ENCODE data around the gene BTD.

Gene BTD

GRCh38 chr3:15630646-15631350 is 29.3 kb downstream of the BTD start:
- no peaks in the 10 kb centered on the region for H4K20me1 ChIP-seq (ENCODE audit: insufficient read depth, low read length)
- no peak for TF ChIP-seq EZH2 (IDR thresholded peaks at IDR 0.05; ENCODE audit: borderline replicate concordance, low read length)
- H2AFZ ChIP-seq (ENCODE audit: low read length) = no peak overlapping the region
- no peak overlapping the region for H3K9ac ChIP-seq (ENCODE audit: low read length)
- no peaks in the 10 kb centered on the region for H3K9me3 ChIP-seq (ENCODE audit: low read length)
- H3F3A ChIP-seq (ENCODE audit: insufficient read depth, low read length) = no peaks in the 10 kb centered on the region
- H3K4me2 ChIP-seq (ENCODE audit: low read length) = peak overlapping the region; percentile 45
- H3K27ac ChIP-seq (ENCODE audit: low read depth, low read length, poor library complexity, severe bottlenecking) = no peak overlapping the region
- H3K9me2 ChIP-seq (ENCODE audit: low read depth, low read length) = no peaks in the 10 kb centered on the region
- no peaks in the 10 kb centered on the region for H3K36me3 ChIP-seq (ENCODE audit: insufficient read depth, low read length)
- H3K27me3 ChIP-seq (ENCODE audit: insufficient read depth, low read length) = no peaks in the 10 kb centered on the region
- no peak overlapping the region for H3K4me3 ChIP-seq (ENCODE audit: low read depth, low read length, poor library complexity, severe bottlenecking)
- no peaks in the 10 kb centered on the region for H3K79me2 ChIP-seq (ENCODE audit: insufficient read depth, low read length)
- H3K4me1 ChIP-seq (ENCODE audit: insufficient read depth, low read length, severe bottlenecking) = peaks cover 7% of the 10 kb centered on the region

- no peak for TF ChIP-seq EZH2 (IDR thresholded peaks at IDR 0.05; ENCODE audit: borderline replicate concordance, low read length)
- TF ChIP-seq CTCF (IDR thresholded peaks at IDR 0.05; ENCODE audit: low read length) = no peak
- peaks cover 14% of the 10 kb centered on the region for H3K4me1 ChIP-seq (ENCODE audit: insufficient read depth, low read length, severe bottlenecking)
- no peaks in the 10 kb centered on the region for H4K20me1 ChIP-seq (ENCODE audit: insufficient read depth, low read length)
- H3K4me2 ChIP-seq (ENCODE audit: low read length) = no peak overlapping the region
- H3K27ac ChIP-seq (ENCODE audit: low read depth, low read length, poor library complexity, severe bottlenecking) = no peak overlapping the region
- H3K9me3 ChIP-seq (ENCODE audit: low read length) = no peaks in the 10 kb centered on the region
- H2AFZ ChIP-seq (ENCODE audit: low read length) = no peak overlapping the region
- H3K36me3 ChIP-seq (ENCODE audit: insufficient read depth, low read length) = no peaks in the 10 kb centered on the region
- no peaks in the 10 kb centered on the region for H3K27me3 ChIP-seq (ENCODE audit: insufficient read depth, low read length)
- no peaks in the 10 kb centered on the region for H3F3A ChIP-seq (ENCODE audit: insufficient read depth, low read length)
- H3K9ac ChIP-seq (ENCODE audit: low read length) = no peak overlapping the region
- no peak overlapping the region for H3K4me3 ChIP-seq (ENCODE audit: low read depth, low read length, poor library complexity, severe bottlenecking)
- H3K9me2 ChIP-seq (ENCODE audit: low read depth, low read length) = no peaks in the 10 kb centered on the region
- H3K79me2 ChIP-seq (ENCODE audit: insufficient read depth, low read length) = no peaks in the 10 kb centered on the region
Observed at GRCh38 chr3:15631426-15632211, 30.1 kb downstream of the BTD start.

GRCh38 chr3:15632212-15632580 is 30.7 kb downstream of the BTD start:
- Histone ChIP-seq H3K9ac (ENCODE audit: low read length) (no peak overlapping the region), H2AFZ (ENCODE audit: low read length) (no peak overlapping the region), H3K9me3 (ENCODE audit: low read length) (no peaks in the 10 kb centered on the region), H4K20me1 (ENCODE audit: insufficient read depth, low read length) (no peaks in the 10 kb centered on the region), H3K79me2 (ENCODE audit: insufficient read depth, low read length) (no peaks in the 10 kb centered on the region), H3K9me2 (ENCODE audit: low read depth, low read length) (no peaks in the 10 kb centered on the region), H3K27me3 (ENCODE audit: insufficient read depth, low read length) (no peaks in the 10 kb centered on the region), H3K36me3 (ENCODE audit: insufficient read depth, low read length) (no peaks in the 10 kb centered on the region), H3K27ac (ENCODE audit: low read depth, low read length, poor library complexity, severe bottlenecking) (no peak overlapping the region), H3K4me3 (ENCODE audit: low read depth, low read length, poor library complexity, severe bottlenecking) (no peak overlapping the region), H3F3A (ENCODE audit: insufficient read depth, low read length) (no peaks in the 10 kb centered on the region), H3K4me1 (ENCODE audit: insufficient read depth, low read length, severe bottlenecking) (peaks cover 14% of the 10 kb centered on the region), H3K4me2 (ENCODE audit: low read length) (no peak overlapping the region)
- TF ChIP-seq CTCF (IDR thresholded peaks at IDR 0.05; ENCODE audit: low read length) (no peak), EZH2 (IDR thresholded peaks at IDR 0.05; ENCODE audit: borderline replicate concordance, low read length) (no peak)

Measured in OCI-LY1 (cell line).